IMR-90 (cell line): ENCODE results near the gene KAT2B. TPM values are rescaled to one million over a fixed set of nuclear protein-coding genes. Genes with fewer than 3 reads are reported as not detected.

Experiments used
- ATAC-seq: fragments of 200-7000 bp; cut with Tn5 transposase; 2 replicates; pipeline ENCODE4 v1.9.1; 2020; ENCODE audit warnings: low read depth, mild to moderate bottlenecking, moderate library complexity
- BruUV-seq: library from RNA; stranded (reverse); fragments of 400-500 nt; replicated peaks from 2 replicates; lab custom pipeline; 2021; lab: Mats Ljungman, UMichigan
- CTCF ChIA-PET: fragments of 300-600 bp; formaldehyde crosslinking; extraction: SDS; loops from one replicate; lab custom pipeline; 2021; ENCODE audit warnings: antibody characterized with exemption; lab: Yijun Ruan, JAX
- POLR2A ChIA-PET: fragments of 300-600 bp; sonication (Branson Sonifier 250); formaldehyde crosslinking; loops from one replicate; lab custom pipeline; 2022; ENCODE audit warnings: antibody characterized with exemption; ENCODE audit not compliant: unreplicated experiment; lab: Charles Lee
- DNase-seq: peaks from one replicate; pipeline ENCODE4 v3.0.0; 2013
- H2AFZ ChIP-seq: replicated peaks from 2 replicates; pipeline ENCODE3; 2013; ENCODE audit warnings: low read length, mild to moderate bottlenecking; ENCODE audit not compliant: poor library complexity
- H2AK5ac ChIP-seq: 2 replicates; pipeline ENCODE4 v1.6.1; 2013; ENCODE audit warnings: low read depth, low read length, inconsistent platforms
- H2AK9ac ChIP-seq: replicated peaks from 2 replicates; pipeline ENCODE3; 2013; ENCODE audit warnings: mild to moderate bottlenecking, low read depth, low read length, moderate library complexity; ENCODE audit not compliant: poor library complexity
- H2BK120ac ChIP-seq: 2 replicates; pipeline ENCODE4 v1.6.1; 2013; ENCODE audit warnings: low read depth, low read length, inconsistent platforms
- H2BK15ac ChIP-seq: 3 replicates; pipeline ENCODE4 v1.6.1; 2013; ENCODE audit warnings: low read depth, low read length, inconsistent platforms
- H2BK20ac ChIP-seq: 2 replicates; pipeline ENCODE4 v1.6.1; 2013; ENCODE audit warnings: low read depth, mild to moderate bottlenecking, inconsistent platforms, low read length, moderate library complexity
- H2BK5ac ChIP-seq: 2 replicates; pipeline ENCODE4 v1.6.1; 2013; ENCODE audit warnings: mild to moderate bottlenecking, low read depth, low read length, inconsistent platforms; ENCODE audit not compliant: poor library complexity, severe bottlenecking
- H3K14ac ChIP-seq: replicated peaks from 2 replicates; pipeline ENCODE4 v1.6.1; 2013; ENCODE audit warnings: low read depth, low read length, inconsistent platforms
- H3K18ac ChIP-seq: 2 replicates; pipeline ENCODE4 v1.6.1; 2013; ENCODE audit warnings: low read depth, low read length, control low read depth
- H3K23ac ChIP-seq: 2 replicates; pipeline ENCODE4 v1.6.1; 2013; ENCODE audit warnings: low read depth, low read length, inconsistent platforms
- H3K27ac ChIP-seq: 2 replicates; pipeline ENCODE4 v1.5.1; 2013; ENCODE audit warnings: mild to moderate bottlenecking, control low read depth, low read length; ENCODE audit not compliant: insufficient read depth
- H3K27me3 ChIP-seq: 2 replicates; pipeline ENCODE4 v1.6.1; 2013; ENCODE audit warnings: low read length; ENCODE audit not compliant: control insufficient read depth, insufficient read depth
- H3K36me3 ChIP-seq: 2 replicates; pipeline ENCODE4 v1.6.1; 2013; ENCODE audit warnings: low read length, mixed read lengths; ENCODE audit not compliant: control insufficient read depth, insufficient read depth
- H3K4ac ChIP-seq: 2 replicates; pipeline ENCODE4 v1.6.1; 2013; ENCODE audit warnings: low read depth, low read length, inconsistent platforms
- H3K4me1 ChIP-seq: 2 replicates; pipeline ENCODE4 v1.6.1; 2013; ENCODE audit warnings: low read length, mixed read lengths; ENCODE audit not compliant: control insufficient read depth, insufficient read depth
- H3K4me2 ChIP-seq: 2 replicates; pipeline ENCODE4 v1.6.1; 2013; ENCODE audit warnings: low read depth, mild to moderate bottlenecking, control low read depth, low read length, moderate library complexity
- H3K4me3 ChIP-seq: 2 replicates; pipeline ENCODE4 v1.5.1; 2013; ENCODE audit warnings: low read depth, mild to moderate bottlenecking, control low read depth, low read length, moderate library complexity; ENCODE audit not compliant: insufficient read depth
- H3K56ac ChIP-seq: 2 replicates; pipeline ENCODE4 v1.6.1; 2013; ENCODE audit warnings: low read length, inconsistent platforms; ENCODE audit not compliant: insufficient read depth; ENCODE audit errors: extremely low read depth
- H3K79me1 ChIP-seq, 2 experiments: 2 replicates each; pipeline ENCODE4 v1.6.1; 2013; ENCODE audit warnings: low read length in 2 of 2, inconsistent platforms in 1 of 2, low read depth in 1 of 2
- H3K9ac ChIP-seq: 2 replicates; pipeline ENCODE4 v1.6.1; 2013; ENCODE audit warnings: low read depth, low read length, control low read depth
- H3K9me1 ChIP-seq: 2 replicates; pipeline ENCODE4 v1.6.1; 2013; ENCODE audit warnings: low read length, inconsistent platforms; ENCODE audit not compliant: insufficient read depth
- H3K9me3 ChIP-seq: 2 replicates; pipeline ENCODE4 v1.6.1; 2013; ENCODE audit warnings: low read length; ENCODE audit not compliant: control insufficient read depth, insufficient read depth
- H4K20me1 ChIP-seq: 2 replicates; pipeline ENCODE4 v1.6.1; 2013; ENCODE audit warnings: low read length, inconsistent platforms; ENCODE audit not compliant: insufficient read depth
- H4K5ac ChIP-seq: 2 replicates; pipeline ENCODE4 v1.6.1; 2013; ENCODE audit warnings: mild to moderate bottlenecking, low read depth, low read length, control low read depth
- H4K8ac ChIP-seq, 2 experiments: 2 replicates each; pipeline ENCODE4 v1.6.1; 2013; ENCODE audit warnings: low read depth in 2 of 2, low read length in 2 of 2, control low read depth in 1 of 2, inconsistent platforms in 1 of 2
- H4K91ac ChIP-seq: 2 replicates; pipeline ENCODE4 v1.6.1; 2013; ENCODE audit warnings: low read depth, low read length, inconsistent platforms; ENCODE audit not compliant: insufficient read depth
- BHLHE40 ChIP-seq: fragments of 150-350 bp; IDR thresholded peaks from 2 replicates; pipeline ENCODE4 v1.6.1; 2016; ENCODE audit warnings: mild to moderate bottlenecking, low read depth, low read length
- CEBPB ChIP-seq: IDR thresholded peaks from 2 replicates; pipeline ENCODE4 v1.6.1; 2012; ENCODE audit warnings: low read depth, low read length, improper control_type of control experiment
- FOS ChIP-seq: fragments of 150-350 bp; IDR thresholded peaks from 2 replicates; pipeline ENCODE4 v1.6.1; 2016; ENCODE audit warnings: low read depth, low read length
- MAFK ChIP-seq: IDR thresholded peaks from 2 replicates; pipeline ENCODE4 v1.6.1; 2012; ENCODE audit warnings: low read depth, low read length, improper control_type of control experiment
- NFE2L2 ChIP-seq: fragments of 150-350 bp; IDR thresholded peaks from 2 replicates; pipeline ENCODE4 v1.6.1; 2016; ENCODE audit warnings: low read depth, mild to moderate bottlenecking, low read length
- RAD21 ChIP-seq: IDR thresholded peaks from 2 replicates; pipeline ENCODE4 v1.6.1; 2012; ENCODE audit warnings: low read length, improper control_type of control experiment
- USF2 ChIP-seq: fragments of 150-350 bp; IDR thresholded peaks from 2 replicates; pipeline ENCODE4 v1.6.1; 2017; ENCODE audit warnings: mild to moderate bottlenecking, antibody characterized with exemption, low read length, low read depth
- WGBS, 2 experiments: methylation state at CpG; one replicate each; pipeline versions ENCODE4 v1.1.5 to v1.1.7; 2013; ENCODE audit warnings: missing lambda C conversion rate in 2 of 2; ENCODE audit not compliant: insufficient read length in 1 of 2; ENCODE audit errors: extremely low coverage in 2 of 2; 5-methylcytosine and 5-hydroxymethylcytosine counted together
- dilution Hi-C: fragments of 300-500 bp; cut with HindIII; formaldehyde crosslinking; loops from one replicate; pipeline ENCODE4 v1.14.3; 2018; ENCODE audit warnings: low sequenced_read_pairs; ENCODE audit not compliant: unreplicated experiment
- in situ Hi-C: fragments of 300-500 bp; cut with MboI; formaldehyde crosslinking; loops from 3 replicates; pipeline ENCODE4 v1.14.3; 2019; ENCODE audit warnings: low sequenced_read_pairs, inconsistent platforms, mixed read lengths
- intact Hi-C: fragments of 100-400 bp; cut with micrococcal nuclease; formaldehyde crosslinking; loops from 2 replicates; pipeline ENCODE4 v1.10.0; 2022
- polyA plus RNA-seq, 3 experiments: library from polyadenylated mRNA; depleted of rRNA; stranded (reverse); fragments of >200 nt; gene quantifications; 2 replicates each; pipeline ENCODE4 v1.2.3, GENCODE V29; 2012; ENCODE audit warnings: low replicate concordance in 1 of 3
- total RNA-seq: library from RNA; depleted of rRNA; stranded (reverse); fragments of >200 nt; gene quantifications from 2 replicates; pipeline ENCODE4 v1.2.3, GENCODE V29; 2012
- TF ChIP-seq, protein P1 (sequence below): fragments of 150-350 bp; IDR thresholded peaks from 2 replicates; pipeline ENCODE4 v1.6.1; 2016; ENCODE audit warnings: low read depth, mild to moderate bottlenecking, low read length, moderate library complexity, borderline replicate concordance

KAT2B gene
- total and polyA plus RNA-seq, 2 of the 4 experiments (the other 2 are of a cell fraction): 2.0 to 2.2 TPM

- no peak overlapping the region for H4K8ac ChIP-seq
- no peaks in the 10 kb centered on the region for H3K79me1 ChIP-seq
- no peak overlapping the region for H3K27ac ChIP-seq
- no peak overlapping the region for H3K23ac ChIP-seq
- H4K5ac ChIP-seq: no peak overlapping the region
- H3K9me1 ChIP-seq: no peaks in the 10 kb centered on the region
- H2BK5ac ChIP-seq: no peak overlapping the region
- no peaks in the 10 kb centered on the region for H3K4me1 ChIP-seq
- H3K9ac ChIP-seq: no peak overlapping the region
- H2AK9ac ChIP-seq: no peak overlapping the region
- DNase-seq (no peak), ATAC-seq (no peak)
- no peak overlapping the region for H2AK5ac ChIP-seq
- no peak overlapping the region for H2BK20ac ChIP-seq
- no CpG with 5 or more reads among the region's 2 CpGs for WGBS, 2 experiments
- H3K18ac ChIP-seq: no peak overlapping the region
- H2BK120ac ChIP-seq: no peak overlapping the region
- H3K9me3 ChIP-seq: no peaks in the 10 kb centered on the region
- no peak overlapping the region for H4K91ac ChIP-seq
- dilution Hi-C loops (no loop called here), intact Hi-C loops (no loop called here), in situ Hi-C loops (no loop called here)
- ChIA-PET POLR2A (no interaction called here), CTCF (no interaction called here)
- BruUV-seq: no TSS peak
- H3K4me3 ChIP-seq: no peak overlapping the region
- H3K27me3 ChIP-seq: no peaks in the 10 kb centered on the region
- H2BK15ac ChIP-seq: no peak overlapping the region
- H3K14ac ChIP-seq: no peak overlapping the region
- H3K36me3 ChIP-seq: 0 out of 2 replicates have a peak, but pooled peaks cover 2% of the 10 kb centered on the region
- H3K56ac ChIP-seq: no peak overlapping the region
- H3K4me2 ChIP-seq: no peak overlapping the region
- no peaks in the 10 kb centered on the region for H4K20me1 ChIP-seq
- H2AFZ ChIP-seq: no peak overlapping the region
- no peak overlapping the region for H3K4ac ChIP-seq
- TF ChIP-seq BHLHE40: no peak
- no peak for TF ChIP-seq USF2
- TF ChIP-seq NFE2L2: no peak
- TF ChIP-seq MAFK: no peak
- TF ChIP-seq FOS: no peak
- no peak for TF ChIP-seq RAD21
- TF ChIP-seq, protein P1, sequence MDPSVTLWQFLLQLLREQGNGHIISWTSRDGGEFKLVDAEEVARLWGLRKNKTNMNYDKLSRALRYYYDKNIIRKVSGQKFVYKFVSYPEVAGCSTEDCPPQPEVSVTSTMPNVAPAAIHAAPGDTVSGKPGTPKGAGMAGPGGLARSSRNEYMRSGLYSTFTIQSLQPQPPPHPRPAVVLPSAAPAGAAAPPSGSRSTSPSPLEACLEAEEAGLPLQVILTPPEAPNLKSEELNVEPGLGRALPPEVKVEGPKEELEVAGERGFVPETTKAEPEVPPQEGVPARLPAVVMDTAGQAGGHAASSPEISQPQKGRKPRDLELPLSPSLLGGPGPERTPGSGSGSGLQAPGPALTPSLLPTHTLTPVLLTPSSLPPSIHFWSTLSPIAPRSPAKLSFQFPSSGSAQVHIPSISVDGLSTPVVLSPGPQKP: no peak
- TF ChIP-seq CEBPB: no peak
Observed at GRCh38 chr3:20128358-20128757, 88.1 kb downstream of the KAT2B start.
